SJSA1 (cell line): ENCODE data around the gene LRP5. TPM values are rescaled to one million over a fixed set of nuclear protein-coding genes. Genes with fewer than 3 reads are reported as not detected.
"Not testable (repeated sequence)": the region's sequence is repeated elsewhere in the genome, so short reads cannot be mapped to it uniquely, and the experiment has no call there.

Experiments used
- DNase-seq, 2 experiments: peaks; one replicate each; pipeline ENCODE4 v3.0.0-alpha.2; 2015 to 2020; ENCODE audit warnings: low spot score in 2 of 2, low read depth in 1 of 2
- H3K27ac ChIP-seq: fragments of 250-450 bp; sonication (Bioruptor Pico); 2 replicates; pipeline ENCODE4 v1.5.1; 2020; ENCODE audit warnings: mild to moderate bottlenecking, moderate library complexity
- H3K27me3 ChIP-seq: fragments of 250-450 bp; sonication (Bioruptor Pico); replicated peaks from 2 replicates; pipeline ENCODE4 v1.5.1; 2020; ENCODE audit warnings: mild to moderate bottlenecking, moderate library complexity
- H3K36me3 ChIP-seq: fragments of 250-450 bp; sonication (Bioruptor Pico); 2 replicates; pipeline ENCODE4 v1.5.1; 2020; ENCODE audit warnings: mild to moderate bottlenecking
- H3K4me1 ChIP-seq: fragments of 250-450 bp; sonication (Bioruptor Pico); replicated peaks from 2 replicates; pipeline ENCODE4 v1.6.1; 2021; ENCODE audit warnings: mild to moderate bottlenecking
- H3K4me3 ChIP-seq: fragments of 250-450 bp; sonication (Bioruptor Pico); 2 replicates; pipeline ENCODE4 v1.5.1; 2020; ENCODE audit warnings: mild to moderate bottlenecking
- H3K9me3 ChIP-seq: fragments of 250-450 bp; sonication (Bioruptor Pico); replicated peaks from 2 replicates; pipeline ENCODE4 v1.5.1; 2020; ENCODE audit warnings: mild to moderate bottlenecking
- total RNA-seq: library from RNA; depleted of rRNA; stranded (reverse); fragments of >200 nt; shearing (Covaris generic); gene quantifications from 2 replicates; pipeline ENCODE4 v1.2.3, GENCODE V29; 2014

The LRP5 gene
- total RNA-seq, 1 experiment from 2014 or later, result 32.2 TPM

DNA sequence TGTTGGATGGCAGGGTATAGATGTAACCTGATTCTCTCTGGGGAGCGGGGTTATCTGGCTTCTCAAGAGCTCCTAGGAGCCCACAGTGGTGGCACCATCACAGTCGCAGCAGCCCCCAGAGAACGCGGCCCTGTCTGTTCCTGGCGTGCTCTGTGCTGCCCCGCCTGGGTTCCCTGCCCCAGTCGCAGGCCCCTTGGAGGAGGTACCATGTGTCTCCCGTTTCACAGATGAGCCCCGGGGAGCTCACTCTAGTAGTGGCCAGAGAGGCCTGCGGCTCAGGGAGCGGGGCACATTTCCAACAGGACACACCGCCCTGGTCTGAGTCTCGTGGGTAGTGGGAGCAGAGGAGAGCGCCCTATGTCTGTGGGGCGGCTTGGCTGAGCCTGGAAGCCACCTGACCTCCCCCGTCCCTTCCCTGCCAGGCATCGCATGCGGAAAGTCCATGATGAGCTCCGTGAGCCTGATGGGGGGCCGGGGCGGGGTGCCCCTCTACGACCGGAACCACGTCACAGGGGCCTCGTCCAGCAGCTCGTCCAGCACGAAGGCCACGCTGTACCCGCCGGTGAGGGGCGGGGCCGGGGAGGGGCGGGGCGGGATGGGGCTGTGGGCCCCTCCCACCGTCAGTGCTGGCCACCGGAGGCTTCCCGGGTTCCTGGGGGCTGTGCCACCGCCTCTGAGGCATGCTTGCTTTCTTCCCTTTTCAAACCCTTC is 127.1 kb downstream of the LRP5 start:
- Histone ChIP-seq H3K4me3 (no peak overlapping the region), H3K27me3 (no peaks in the 10 kb centered on the region), H3K36me3 (peaks cover 52% of the 10 kb centered on the region), H3K9me3 (peaks cover 4% of the 10 kb centered on the region; the same call in 1 of the 2 replicates), H3K27ac (no peak overlapping the region), H3K4me1 (peaks cover 32% of the 10 kb centered on the region)
- peak in 1 of 2 experiments; percentile 48 for DNase-seq

DNA sequence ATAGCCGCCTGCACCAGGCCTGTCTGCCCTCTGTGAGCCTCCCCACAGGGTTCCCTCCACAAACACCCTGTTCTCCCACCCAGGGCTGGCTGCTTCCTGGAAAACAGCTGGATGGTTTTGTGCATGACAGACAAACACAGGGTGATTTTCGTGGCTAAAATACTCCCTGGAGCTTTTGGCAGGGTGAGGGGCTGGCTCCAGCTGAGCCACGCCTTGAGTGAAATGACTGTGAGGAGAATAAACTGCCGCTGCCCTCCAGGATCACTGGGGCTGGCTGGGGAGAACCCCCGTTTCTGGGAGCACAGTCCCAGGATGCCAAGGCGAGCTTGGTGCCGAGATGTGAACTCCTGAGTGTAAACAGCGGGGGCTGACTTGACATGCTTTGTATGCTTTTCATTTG is 127.8 kb downstream of the LRP5 start:
- Histone ChIP-seq H3K27ac (no peak overlapping the region), H3K4me1 (peaks cover 32% of the 10 kb centered on the region), H3K36me3 (peaks cover 52% of the 10 kb centered on the region), H3K9me3 (peaks cover 4% of the 10 kb centered on the region; the same call in 1 of the 2 replicates), H3K4me3 (no peak overlapping the region), H3K27me3 (no peaks in the 10 kb centered on the region)
- DNase-seq, result no peak

DNA sequence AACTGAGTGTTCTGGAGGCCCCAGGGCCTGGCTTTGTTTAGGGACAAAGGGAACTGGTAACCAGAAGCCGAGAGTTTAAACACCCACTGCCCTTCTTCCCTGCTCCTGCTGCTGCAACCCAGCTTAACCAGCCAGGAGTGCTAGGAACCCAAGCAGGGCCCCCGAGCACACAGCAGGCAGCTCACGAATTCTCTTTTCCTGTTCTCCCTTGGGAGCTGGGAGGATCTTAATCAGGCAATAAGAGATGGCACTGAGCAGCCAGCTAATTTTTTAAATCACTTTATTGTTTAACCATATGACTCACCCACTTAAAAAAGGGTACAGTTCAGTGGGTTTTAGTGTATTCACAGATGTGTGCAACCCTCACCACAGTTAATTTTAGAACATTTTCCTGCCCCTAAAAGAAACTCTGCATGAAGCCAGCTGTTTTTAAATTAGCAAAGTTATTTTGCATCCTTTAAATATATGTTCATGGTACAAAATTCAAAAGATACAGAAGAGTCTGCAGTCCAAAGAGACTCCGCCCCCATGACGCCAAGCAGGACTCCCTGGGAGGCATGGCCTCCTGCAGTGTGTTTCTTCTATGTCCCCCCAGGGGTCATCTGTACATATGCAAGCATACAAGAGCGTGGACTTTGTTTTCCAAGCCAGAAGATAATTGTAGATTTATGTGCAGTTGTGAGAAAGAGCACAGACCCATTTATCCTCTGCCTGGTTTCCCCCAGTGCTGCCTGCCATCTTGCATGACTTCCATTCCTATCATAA is 129.3 kb downstream of the LRP5 start:
- DNase-seq, result peak; percentile 50 to 64
- H3K27ac ChIP-seq, result no peak overlapping the region
- peaks cover 4% of the 10 kb centered on the region; the same call in 1 of the 2 replicates for H3K9me3 ChIP-seq
- H3K4me1 ChIP-seq, result peaks cover 31% of the 10 kb centered on the region
- H3K27me3 ChIP-seq, result no peaks in the 10 kb centered on the region
- peaks cover 44% of the 10 kb centered on the region for H3K36me3 ChIP-seq
- no peak overlapping the region for H3K4me3 ChIP-seq

- Histone ChIP-seq H3K4me3 (no peak overlapping the region), H3K27me3 (no peaks in the 10 kb centered on the region), H3K36me3 (peaks cover 44% of the 10 kb centered on the region), H3K4me1 (peaks cover 26% of the 10 kb centered on the region), H3K27ac (no peak overlapping the region), H3K9me3 (peaks cover 4% of the 10 kb centered on the region; the same call in 1 of the 2 replicates)
- no peak for DNase-seq
Measured at GRCh38 chr11:68442433-68442832, 130.0 kb downstream of the LRP5 start.

- Histone ChIP-seq H3K27ac (no peak overlapping the region), H3K27me3 (no peaks in the 10 kb centered on the region), H3K36me3 (peaks cover 36% of the 10 kb centered on the region), H3K4me3 (no peak overlapping the region), H3K4me1 (peaks cover 24% of the 10 kb centered on the region), H3K9me3 (no peaks in the 10 kb centered on the region)
- DNase-seq, result no peak
Measured at GRCh38 chr11:68444566-68444965, 132.2 kb downstream of the LRP5 start.

- Histone ChIP-seq H3K36me3 (peaks cover 30% of the 10 kb centered on the region), H3K27me3 (no peaks in the 10 kb centered on the region), H3K4me1 (peaks cover 24% of the 10 kb centered on the region), H3K4me3 (no peak overlapping the region), H3K27ac (no peak overlapping the region), H3K9me3 (no peaks in the 10 kb centered on the region)
- DNase-seq, result no peak
Measured at GRCh38 chr11:68445531-68446035, 133.2 kb downstream of the LRP5 start.

DNA sequence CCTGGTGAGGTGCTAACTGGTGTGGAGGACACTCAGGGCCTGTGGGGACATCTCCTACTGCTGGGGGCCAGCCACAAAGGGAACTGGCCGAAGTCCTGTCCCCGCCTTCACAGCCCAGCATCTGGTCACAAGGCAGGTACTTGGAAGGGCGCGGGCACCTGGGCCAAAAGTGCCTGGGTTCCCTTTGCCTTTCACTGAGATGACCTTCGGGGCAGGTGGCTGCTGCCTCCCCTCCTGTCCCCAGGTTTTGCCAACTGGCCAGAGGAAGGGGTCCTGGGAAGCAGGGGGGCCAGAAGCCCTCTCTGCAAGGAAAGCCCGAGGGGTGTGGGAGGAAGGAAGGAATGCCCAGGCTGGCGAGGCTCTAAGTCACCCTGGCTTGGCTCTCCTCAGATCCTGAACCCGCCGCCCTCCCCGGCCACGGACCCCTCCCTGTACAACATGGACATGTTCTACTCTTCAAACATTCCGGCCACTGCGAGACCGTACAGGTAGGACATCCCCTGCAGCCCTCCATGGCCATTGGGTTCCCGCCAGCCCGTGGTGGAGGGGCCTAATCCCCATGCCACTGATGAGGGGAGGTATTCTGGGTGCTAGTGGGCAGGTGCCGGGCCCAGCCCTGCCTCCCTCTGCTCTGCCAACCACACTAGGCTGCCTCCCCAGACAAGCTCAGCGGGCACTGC is 133.8 kb downstream of the LRP5 start:
- Histone ChIP-seq H3K4me3 (no peak overlapping the region), H3K9me3 (no peaks in the 10 kb centered on the region), H3K27me3 (no peaks in the 10 kb centered on the region), H3K27ac (no peak overlapping the region), H3K4me1 (peaks cover 19% of the 10 kb centered on the region), H3K36me3 (peaks cover 30% of the 10 kb centered on the region)
- peak in 1 of 2 experiments; percentile 56 for DNase-seq

DNA sequence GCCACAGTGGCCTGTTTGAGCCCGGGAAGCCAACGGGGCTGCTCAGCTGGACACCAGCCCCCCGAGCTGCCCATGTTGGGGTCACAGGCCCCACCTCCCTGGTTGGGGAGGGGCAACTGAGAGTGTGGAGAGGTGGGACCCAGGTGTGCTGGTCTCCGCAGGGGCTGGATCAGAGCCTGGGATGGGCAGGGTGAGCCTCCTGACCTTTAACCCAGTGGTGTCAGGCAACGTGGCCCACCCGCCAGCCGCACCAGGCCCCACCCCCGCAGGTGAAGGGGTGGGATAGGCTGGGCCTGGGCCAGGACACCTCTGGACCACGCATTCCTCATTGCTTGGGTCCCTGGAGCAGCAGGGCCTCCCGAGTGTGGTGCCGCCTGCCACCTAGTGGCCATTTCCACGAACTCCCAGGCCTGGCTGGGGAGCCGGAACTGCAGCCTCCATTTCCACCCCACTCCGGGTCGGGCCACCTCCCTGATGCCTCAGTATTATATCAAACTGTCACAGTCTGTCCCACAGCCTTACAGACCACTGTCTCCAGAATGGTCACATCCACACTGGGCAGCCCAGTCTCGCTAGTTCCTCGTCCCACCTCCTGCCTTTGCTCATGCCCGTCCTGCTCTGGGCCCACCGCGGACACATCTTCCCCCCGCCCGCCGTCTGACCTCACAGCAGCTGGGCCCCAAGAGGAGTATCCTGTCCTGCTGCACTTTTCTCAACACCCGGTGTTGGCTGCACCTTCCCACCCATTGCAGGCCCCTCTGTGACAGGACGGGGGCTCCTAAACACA is 134.8 kb downstream of the LRP5 start:
- Histone ChIP-seq H3K27ac (no peak overlapping the region), H3K4me3 (no peak overlapping the region), H3K27me3 (no peaks in the 10 kb centered on the region), H3K4me1 (peaks cover 8% of the 10 kb centered on the region), H3K9me3 (no peaks in the 10 kb centered on the region), H3K36me3 (peaks cover 28% of the 10 kb centered on the region)
- peak; percentile 70 to 92 for DNase-seq

- H3K27ac ChIP-seq, H3K9me3 ChIP-seq: not testable (repeated sequence)
Measured at GRCh38 chr11:68447914-68448313, 135.5 kb downstream of the LRP5 start.

DNA sequence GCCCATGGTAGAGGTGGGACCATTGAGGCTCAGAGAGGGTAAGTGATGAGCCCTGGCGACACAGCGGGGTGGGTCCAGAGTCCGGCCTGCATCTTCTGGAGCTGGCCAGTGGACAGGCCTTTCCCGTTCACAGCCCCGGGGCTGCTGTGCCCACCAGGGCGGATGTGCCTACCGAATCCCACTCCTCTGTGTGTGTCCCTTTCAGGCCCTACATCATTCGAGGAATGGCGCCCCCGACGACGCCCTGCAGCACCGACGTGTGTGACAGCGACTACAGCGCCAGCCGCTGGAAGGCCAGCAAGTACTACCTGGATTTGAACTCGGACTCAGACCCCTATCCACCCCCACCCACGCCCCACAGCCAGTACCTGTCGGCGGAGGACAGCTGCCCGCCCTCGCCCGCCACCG is 136.2 kb downstream of the LRP5 start:
- no peak overlapping the region for H3K4me3 ChIP-seq
- no peaks in the 10 kb centered on the region for H3K27me3 ChIP-seq
- H3K27ac ChIP-seq, result no peak overlapping the region
- no peak for DNase-seq
- peaks cover 6% of the 10 kb centered on the region; the same call in 1 of the 2 replicates for H3K4me1 ChIP-seq
- H3K9me3 ChIP-seq, result no peaks in the 10 kb centered on the region
- peaks cover 23% of the 10 kb centered on the region for H3K36me3 ChIP-seq

More at GRCh38 chr11:68447914-68448313, 135.5 kb downstream of the LRP5 start:
- not testable (repeated sequence) for DNase-seq, H3K27me3 ChIP-seq, H3K4me3 ChIP-seq, H3K4me1 ChIP-seq
- peaks cover 23% of the 10 kb centered on the region for H3K36me3 ChIP-seq

DNA sequence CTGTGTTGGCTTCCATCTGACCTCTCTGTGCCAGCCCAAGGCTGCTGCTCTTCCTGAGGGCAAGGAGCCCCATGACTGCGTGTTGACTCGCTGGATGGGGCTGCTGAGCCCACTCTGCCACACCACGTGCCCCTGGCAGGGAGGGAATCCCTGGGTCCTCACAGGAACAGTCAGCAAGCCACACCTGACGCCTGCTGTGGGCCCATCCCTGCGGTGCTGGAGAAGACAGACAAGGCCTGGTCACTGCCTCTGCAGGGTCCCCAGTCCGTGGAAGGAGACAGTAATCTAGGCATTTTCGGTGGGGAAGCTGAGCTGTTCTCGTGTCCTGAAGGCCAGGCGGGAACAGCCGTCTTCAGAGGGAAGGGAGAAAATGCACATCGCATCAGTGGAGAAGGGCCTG is 137.6 kb downstream of the LRP5 start:
- Histone ChIP-seq H3K4me3 (no peak overlapping the region), H3K27me3 (no peaks in the 10 kb centered on the region), H3K4me1 (peaks cover 10% of the 10 kb centered on the region), H3K9me3 (no peaks in the 10 kb centered on the region), H3K27ac (no peak overlapping the region), H3K36me3 (peaks cover 23% of the 10 kb centered on the region)
- DNase-seq, result no peak

GRCh38 chr11:68450711-68451110 is 138.3 kb downstream of the LRP5 start:
- Histone ChIP-seq H3K4me1 (peaks cover 18% of the 10 kb centered on the region), H3K36me3 (peaks cover 23% of the 10 kb centered on the region), H3K9me3 (no peaks in the 10 kb centered on the region), H3K4me3 (no peak overlapping the region), H3K27me3 (no peaks in the 10 kb centered on the region), H3K27ac (no peak overlapping the region)
- no peak for DNase-seq

- Histone ChIP-seq H3K4me3 (no peak overlapping the region), H3K4me1 (peaks cover 23% of the 10 kb centered on the region), H3K9me3 (no peaks in the 10 kb centered on the region), H3K36me3 (no peaks in the 10 kb centered on the region), H3K27me3 (no peaks in the 10 kb centered on the region), H3K27ac (0 out of 2 replicates have a peak overlapping the region, but pooled peaks have one; percentile 1)
- DNase-seq, result no peak
Measured at GRCh38 chr11:68454767-68455166, 142.4 kb downstream of the LRP5 start.
